ENCODE results near the gene SYNDIG1.

Gene SYNDIG1

GRCh38 chr20:24694157-24694726, 224.8 kb downstream of the SYNDIG1 start:
- DNase-seq (ENCODE audit: low spot score) = no peak

GRCh38 chr20:24694727-24695528, 225.5 kb downstream of the SYNDIG1 start:
- DNase-seq (ENCODE audit: low spot score) = peak; percentile 27

DNA sequence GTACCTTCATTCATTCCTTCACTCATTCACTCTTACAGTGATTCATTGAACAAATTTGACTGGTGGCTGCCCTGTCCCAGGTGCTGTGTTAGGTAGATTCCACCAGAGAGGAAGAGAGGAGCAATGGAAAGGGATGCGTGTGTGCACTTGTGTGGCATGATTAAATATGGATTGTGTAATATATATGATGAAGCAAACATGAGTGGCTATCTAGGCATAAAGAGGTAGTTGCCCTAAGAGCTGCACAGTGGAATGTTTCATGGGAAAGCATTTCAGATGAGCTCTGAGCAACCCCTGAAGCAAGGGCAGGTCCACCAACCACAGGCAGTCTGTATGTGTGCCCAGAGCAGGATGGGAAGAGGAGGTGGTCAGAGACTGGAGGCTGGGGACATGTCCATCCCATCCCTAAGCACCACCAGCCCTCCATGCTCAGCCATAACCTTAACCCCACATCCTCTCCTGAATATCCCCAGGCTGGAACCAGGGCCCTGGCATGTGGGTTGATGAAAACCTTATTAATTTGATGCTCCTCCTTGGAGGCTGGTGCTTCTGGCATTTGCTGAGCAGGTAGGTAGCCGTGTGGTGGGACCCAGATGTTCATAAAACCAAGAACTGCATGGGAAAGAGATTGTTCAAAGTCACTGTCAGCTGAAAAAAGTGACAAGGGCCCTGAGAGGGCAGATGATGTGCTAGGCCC, 226.2 kb downstream of the SYNDIG1 start:
- no peak for DNase-seq (ENCODE audit: low spot score)

DNA sequence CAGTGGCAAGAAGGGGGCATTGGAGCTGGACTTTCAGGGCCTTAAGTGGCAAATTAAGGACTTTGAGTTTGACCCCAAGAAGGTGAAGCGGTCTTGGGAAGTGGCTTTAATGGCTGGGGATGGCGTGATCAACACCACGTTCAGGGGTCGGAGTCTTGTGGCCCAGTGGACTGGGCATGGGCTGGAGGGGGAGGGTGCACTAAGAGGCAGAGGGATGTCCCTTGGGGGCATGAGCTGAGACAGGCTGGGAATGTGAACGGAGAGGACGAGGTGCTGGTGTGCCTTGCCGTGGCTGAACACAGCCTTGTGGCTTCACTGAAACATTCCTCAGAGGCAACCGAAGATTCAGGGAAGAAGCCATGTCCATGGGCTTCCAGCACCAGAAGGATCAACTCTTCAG, 227.0 kb downstream of the SYNDIG1 start:
- DNase-seq (ENCODE audit: low spot score) = no peak

GRCh38 chr20:24697411-24697810, 228.0 kb downstream of the SYNDIG1 start:
- DNase-seq (ENCODE audit: low spot score) = no peak

- no peak for DNase-seq (ENCODE audit: low spot score)
These were observed 228.8 kb downstream of the SYNDIG1 start for GRCh38 chr20:24698189-24698588.

- DNase-seq (ENCODE audit: low spot score) = no peak
These were observed 229.3 kb downstream of the SYNDIG1 start for GRCh38 chr20:24698706-24699206.

DNA sequence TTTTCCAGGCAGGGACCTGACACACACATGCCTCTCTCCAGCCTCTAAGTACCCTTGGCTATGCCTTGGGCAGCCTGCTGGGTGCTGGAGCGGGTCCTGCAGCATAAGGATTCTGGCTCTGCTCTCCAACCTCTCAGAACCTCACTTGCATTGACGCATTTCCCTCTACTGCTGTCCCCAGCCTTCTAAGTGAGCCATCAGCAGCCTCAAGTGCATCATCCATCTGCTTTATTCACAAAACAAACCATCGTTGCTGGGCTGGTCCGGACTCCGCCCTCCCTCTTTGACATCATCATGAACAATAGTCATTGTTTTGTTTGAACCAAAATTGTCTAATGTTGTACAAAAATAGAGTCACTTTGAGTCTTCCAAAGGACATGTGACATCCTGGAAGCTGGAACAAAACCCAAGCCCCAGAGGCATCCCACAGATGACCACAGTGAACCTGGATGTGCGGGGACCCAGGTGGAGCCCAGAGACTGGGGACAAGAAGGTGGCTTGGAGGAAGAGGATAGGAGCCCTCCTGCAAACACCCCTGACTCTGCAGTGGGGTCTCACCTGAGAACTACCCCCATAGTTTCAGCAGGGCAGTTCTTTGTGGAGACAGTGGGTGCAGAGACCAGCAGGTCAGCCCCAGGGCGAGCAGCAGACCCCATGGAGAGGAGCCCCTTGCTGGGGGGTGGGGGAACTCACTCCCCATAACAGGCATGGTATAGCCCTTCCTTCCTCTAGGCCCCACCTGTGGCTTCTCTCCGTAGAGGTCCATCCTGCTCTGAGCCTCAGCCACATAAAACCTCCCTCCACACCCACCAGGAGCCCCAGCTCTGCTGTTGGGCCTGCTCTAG, 230.1 kb downstream of the SYNDIG1 start:
- DNase-seq (ENCODE audit: low spot score) = peak; percentile 89

DNA sequence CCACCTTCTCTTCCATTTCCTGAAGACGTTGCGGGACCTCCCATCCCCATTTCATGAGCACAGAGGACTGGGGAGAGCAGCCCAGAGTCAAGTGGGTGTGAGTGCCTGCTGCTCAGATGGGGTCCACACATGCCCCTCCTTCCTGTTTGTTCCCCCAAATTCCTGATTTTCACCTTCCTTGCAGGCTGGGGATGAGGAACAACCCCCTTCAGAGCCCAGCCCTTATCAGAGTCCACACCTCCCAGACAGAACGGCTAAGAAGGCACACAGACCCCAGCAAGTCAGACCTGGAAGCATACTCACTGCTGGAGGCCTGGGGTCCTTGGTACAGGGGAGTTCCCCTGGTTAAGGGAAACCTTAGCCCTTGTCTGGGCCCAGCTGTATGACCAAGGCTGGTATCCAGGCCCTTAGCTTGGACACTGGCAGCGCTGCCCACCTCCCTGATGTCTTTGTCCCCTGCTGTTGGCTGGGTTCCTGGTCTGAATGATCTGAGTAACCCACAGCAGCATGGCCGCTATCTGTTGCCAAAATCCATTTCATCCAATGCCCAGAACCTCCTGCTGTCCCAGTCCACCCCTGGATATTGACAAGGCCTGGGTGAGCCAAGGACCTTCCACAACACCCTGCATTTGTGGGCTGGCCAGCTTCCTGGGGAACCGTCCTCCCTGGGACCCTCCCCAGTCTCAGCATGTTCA, 230.9 kb downstream of the SYNDIG1 start:
- no peak for DNase-seq (ENCODE audit: low spot score)

GRCh38 chr20:24701027-24701426, 231.6 kb downstream of the SYNDIG1 start:
- no peak for DNase-seq (ENCODE audit: low spot score)

- no peak for DNase-seq (ENCODE audit: low spot score)
These were observed 232.2 kb downstream of the SYNDIG1 start for GRCh38 chr20:24701668-24702067.

GRCh38 chr20:24702501-24703283, 233.3 kb downstream of the SYNDIG1 start:
- no peak for DNase-seq (ENCODE audit: low spot score)

DNA sequence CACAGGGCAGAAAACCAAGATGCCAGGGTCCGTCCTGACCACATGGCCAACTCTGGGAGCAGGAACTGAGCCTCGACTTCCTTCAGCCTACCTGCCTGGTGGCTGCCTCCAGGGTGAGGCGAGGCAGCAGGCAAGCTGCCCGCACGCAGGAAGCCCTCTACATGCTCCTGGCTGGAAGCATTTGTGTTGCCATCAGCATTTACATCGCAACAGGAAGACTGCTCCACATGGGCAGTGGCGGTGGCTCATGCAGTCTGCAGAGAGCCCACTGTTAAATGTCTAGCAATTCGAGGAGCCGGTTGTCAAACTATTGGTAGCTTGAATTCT, 233.8 kb downstream of the SYNDIG1 start:
- DNase-seq (ENCODE audit: low spot score) = no peak

GRCh38 chr20:24704899-24705298, 235.5 kb downstream of the SYNDIG1 start:
- no peak for DNase-seq (ENCODE audit: low spot score)

- no peak for DNase-seq (ENCODE audit: low spot score)
These were observed 236.1 kb downstream of the SYNDIG1 start for GRCh38 chr20:24705486-24705885.

- no peak for DNase-seq (ENCODE audit: low spot score)
These were observed 239.2 kb downstream of the SYNDIG1 start for GRCh38 chr20:24708411-24709295.

Measured in pons (tissue), 1 donor.